NB4 (cell line): ENCODE data around the gene CADPS.

ENCODE experiments used
- POLR2A ChIP-seq: IDR thresholded peaks from 2 replicates; pipeline ENCODE4 v1.6.1; 2011; ENCODE audit warnings: mild to moderate bottlenecking; ENCODE audit not compliant: insufficient read length; ENCODE audit errors: extremely low read depth
- TF ChIP-seq, protein P1 (sequence below): IDR thresholded peaks from one replicate; pipeline ENCODE4 v1.5.1; 2012; ENCODE audit warnings: low read depth, low read length
- TF ChIP-seq, protein P2 (sequence below): IDR thresholded peaks from 2 replicates; pipeline ENCODE4 v1.6.1; 2011; ENCODE audit warnings: low read depth, low read length

- TF ChIP-seq, protein P1, sequence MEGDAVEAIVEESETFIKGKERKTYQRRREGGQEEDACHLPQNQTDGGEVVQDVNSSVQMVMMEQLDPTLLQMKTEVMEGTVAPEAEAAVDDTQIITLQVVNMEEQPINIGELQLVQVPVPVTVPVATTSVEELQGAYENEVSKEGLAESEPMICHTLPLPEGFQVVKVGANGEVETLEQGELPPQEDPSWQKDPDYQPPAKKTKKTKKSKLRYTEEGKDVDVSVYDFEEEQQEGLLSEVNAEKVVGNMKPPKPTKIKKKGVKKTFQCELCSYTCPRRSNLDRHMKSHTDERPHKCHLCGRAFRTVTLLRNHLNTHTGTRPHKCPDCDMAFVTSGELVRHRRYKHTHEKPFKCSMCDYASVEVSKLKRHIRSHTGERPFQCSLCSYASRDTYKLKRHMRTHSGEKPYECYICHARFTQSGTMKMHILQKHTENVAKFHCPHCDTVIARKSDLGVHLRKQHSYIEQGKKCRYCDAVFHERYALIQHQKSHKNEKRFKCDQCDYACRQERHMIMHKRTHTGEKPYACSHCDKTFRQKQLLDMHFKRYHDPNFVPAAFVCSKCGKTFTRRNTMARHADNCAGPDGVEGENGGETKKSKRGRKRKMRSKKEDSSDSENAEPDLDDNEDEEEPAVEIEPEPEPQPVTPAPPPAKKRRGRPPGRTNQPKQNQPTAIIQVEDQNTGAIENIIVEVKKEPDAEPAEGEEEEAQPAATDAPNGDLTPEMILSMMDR: no peak
- TF ChIP-seq, protein P2, sequence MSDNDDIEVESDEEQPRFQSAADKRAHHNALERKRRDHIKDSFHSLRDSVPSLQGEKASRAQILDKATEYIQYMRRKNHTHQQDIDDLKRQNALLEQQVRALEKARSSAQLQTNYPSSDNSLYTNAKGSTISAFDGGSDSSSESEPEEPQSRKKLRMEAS: no peak
- TF ChIP-seq POLR2A: no peak
These were observed 157.2 kb downstream of the CADPS start for GRCh38 chr3:62718011-62718410.
